Measurements from ENCODE around the gene UFSP2.

GRCh38 chr4:185392156-185392555, 33.6 kb downstream of the UFSP2 start:
- TF ChIP-seq ZNF274 (IDR thresholded peaks at IDR 0.05; ENCODE audit: low read depth, low read length) (no peak), SUZ12 (IDR thresholded peaks at IDR 0.05; ENCODE audit: extremely low read depth, insufficient read depth, insufficient read length) (no peak)
